Pancreas (tissue), 10 donors: Measurements from ENCODE around the gene EXOSC7. TPM values are rescaled to one million over a fixed set of nuclear protein-coding genes. Genes with fewer than 3 reads are reported as not detected.

ENCODE experiments used
- ATAC-seq, 4 donors: fragments of 200-7000 bp; cut with Tn5 transposase; one replicate each; pipeline versions ENCODE4 v1.8.0 to v1.9.1; 2020; ENCODE audit warnings: mild to moderate bottlenecking in 4 of 4, moderate library complexity in 4 of 4
- DNase-seq, 6 donors: peaks; one replicate each; pipeline ENCODE4 v3.0.0-alpha.2; 2020
- FAIRE-seq: peaks from 2 replicates; lab custom pipeline; 2012; peaks lifted over from hg19 to GRCh38; lab: Jason Lieb, UNC
- H3K27ac ChIP-seq, 4 donors: fragments of 200-600 bp; sonication (generic); 1 replicate in 3 of 4; 2 replicates in 1 of 4; pipeline versions ENCODE4 v1.5.0 to v1.8.0; 2020
- H3K27me3 ChIP-seq, 4 donors: fragments of 200-600 bp; one replicate each; pipeline ENCODE4 v1.8.0; 2021
- H3K36me3 ChIP-seq, 3 donors: fragments of 200-600 bp; sonication (generic) in 1 of 3; one replicate each; pipeline versions ENCODE4 v1.5.0 to v1.8.0; 2020 to 2021
- H3K4me1 ChIP-seq, 3 donors: fragments of 200-600 bp; one replicate each; pipeline ENCODE4 v1.8.0; 2021
- H3K4me3 ChIP-seq, 4 donors: fragments of 200-600 bp; sonication (generic) in 2 of 4; one replicate each; pipeline versions ENCODE4 v1.5.0 to v1.8.0; 2020 to 2021
- H3K9me3 ChIP-seq, 4 donors: fragments of 200-600 bp; one replicate each; pipeline ENCODE4 v1.8.0; 2021
- CTCF ChIP-seq, 4 donors: fragments of 200-600 bp; sonication (generic) in 3 of 4; IDR thresholded peaks; one replicate each; pipeline versions ENCODE4 v1.5.0 to v1.8.0; 2021; ENCODE audit warnings: antibody characterized with exemption in 4 of 4
- WGBS, 2 donors: extraction: QIAGEN DNeasy Blood & Tissue Kit; methylation state at CpG; one replicate each; pipeline ENCODE4 v1.1.7; 2013; 5-methylcytosine and 5-hydroxymethylcytosine counted together
- intact Hi-C, 3 donors: fragments of 100-400 bp; cut with DNase I; formaldehyde crosslinking; loops; one replicate each; pipeline versions ENCODE4 v1.11.1 to v1.14.2; 2022
- polyA plus RNA-seq, 2 donors: library from polyadenylated mRNA; stranded (reverse); fragments of 200-250 nt; gene quantifications; one replicate each; pipeline ENCODE4 v1.2.3, GENCODE V29; 2013
- total RNA-seq, 6 donors: library from RNA; stranded (reverse); fragmentation: NEBNext Ultra II Directional in 4 of 6; extraction: Animal tissue kit (Norgen Biotek cat#: 25700) in 4 of 6; gene quantifications; one replicate each; pipeline versions ENCODE4 v1.2.1 to v1.2.4, GENCODE V29; 2021 to 2023
- donor health status: healthy with polysubstance abuse.
- donor health status: DM: no; HTN: no; CAD: no; lungs with moderate emphysema.
- donor health status: DM: no; HTN: no; CAD: no.
- donor health status: control.
- donor health status: control.
- donor health status: Bipolar disorder and iron deficiency.
- donor health status: DM: yes; HTN: yes; CAD: no.
- donor health status: DM: no; HTN: no; CAD: no.
- donor health status: DM: no; HTN: no; CAD: no.
- donor health status: DM: yes; HTN: yes; CAD: no.

EXOSC7 gene
- total and polyA plus RNA-seq, 8 donors, result 9.2 to 21.8 (median 13.5) TPM

GRCh38 chr3:44965165-44965564, 10.9 kb upstream of the EXOSC7 start:
- no peak for DNase-seq
- no peak for ATAC-seq
- no peak for FAIRE-seq
- intact Hi-C loops, result no loop called here
- H3K4me3 ChIP-seq, result no peak overlapping the region
- WGBS, 2 donors, result 86 to 97% methylated on average over 3 of the region's 3 CpGs
- H3K27ac ChIP-seq, result no peak overlapping the region
- no peaks in the 10 kb centered on the region for H3K36me3 ChIP-seq
- no peak for TF ChIP-seq CTCF (IDR thresholded peaks at IDR 0.05)
- no peaks in the 10 kb centered on the region for H3K4me1 ChIP-seq
- no peaks in the 10 kb centered on the region for H3K9me3 ChIP-seq
- no peaks in the 10 kb centered on the region for H3K27me3 ChIP-seq

GRCh38 chr3:44966795-44967278, 9.2 kb upstream of the EXOSC7 start:
- FAIRE-seq (no peak), DNase-seq (no peak), ATAC-seq (peak in 2 of 4 donors; percentile 46 to 57)
- 80 to 90% methylated on average over 3 of the region's 3 CpGs for WGBS, 2 donors
- intact Hi-C loops, result no loop called here
- no peaks in the 10 kb centered on the region for H3K9me3 ChIP-seq
- H3K27ac ChIP-seq, result no peak overlapping the region
- H3K27me3 ChIP-seq, result no peaks in the 10 kb centered on the region
- no peak for TF ChIP-seq CTCF (IDR thresholded peaks at IDR 0.05)
- no peaks in the 10 kb centered on the region for H3K36me3 ChIP-seq
- H3K4me1 ChIP-seq, result peaks cover 0 to 7% (median 0%) of the 10 kb centered on the region in 3 donors
- no peak overlapping the region for H3K4me3 ChIP-seq

GRCh38 chr3:44968447-44968858, 7.6 kb upstream of the EXOSC7 start:
- H3K27ac ChIP-seq, result no peak overlapping the region
- H3K27me3 ChIP-seq, result no peaks in the 10 kb centered on the region
- intact Hi-C loops, result no loop called here

GRCh38 chr3:44969154-44969827, 6.8 kb upstream of the EXOSC7 start:
- no peak overlapping the region for H3K27ac ChIP-seq
- ATAC-seq, result no peak
- no peak for TF ChIP-seq CTCF (IDR thresholded peaks at IDR 0.05)
- 75 to 78% methylated on average over 5 of the region's 5 CpGs for WGBS, 2 donors
- no peak overlapping the region for H3K4me3 ChIP-seq
- intact Hi-C loops, result no loop called here
- H3K27me3 ChIP-seq, result no peaks in the 10 kb centered on the region
- DNase-seq, result no peak
- H3K9me3 ChIP-seq, result no peaks in the 10 kb centered on the region
- H3K36me3 ChIP-seq, result no peaks in the 10 kb centered on the region
- H3K4me1 ChIP-seq, result peaks cover 0 to 8% (median 0%) of the 10 kb centered on the region in 3 donors
- FAIRE-seq, result no peak

More at GRCh38 chr3:44968447-44968858, 7.6 kb upstream of the EXOSC7 start:
- 86 to 87% methylated on average over 6 of the region's 6 CpGs for WGBS, 2 donors
- ATAC-seq, result no peak
- DNase-seq, result no peak
- Histone ChIP-seq H3K36me3 (no peaks in the 10 kb centered on the region), H3K4me1 (peaks cover 0 to 7% (median 0%) of the 10 kb centered on the region in 3 donors), H3K9me3 (no peaks in the 10 kb centered on the region), H3K4me3 (no peak overlapping the region)
- FAIRE-seq, result no peak
- TF ChIP-seq CTCF (IDR thresholded peaks at IDR 0.05), result no peak

- H3K4me1 ChIP-seq, result peaks cover 0 to 14% (median 0%) of the 10 kb centered on the region in 3 donors
- no peak for FAIRE-seq
- no peak overlapping the region for H3K4me3 ChIP-seq
- intact Hi-C loops, result no loop called here
- H3K36me3 ChIP-seq, result no peaks in the 10 kb centered on the region
- no peak overlapping the region for H3K27ac ChIP-seq
- H3K27me3 ChIP-seq, result no peaks in the 10 kb centered on the region
- no peak for TF ChIP-seq CTCF (IDR thresholded peaks at IDR 0.05)
- H3K9me3 ChIP-seq, result no peaks in the 10 kb centered on the region
- 67 to 71% methylated on average over 2 of the region's 2 CpGs for WGBS, 2 donors
- no peak for ATAC-seq
- no peak for DNase-seq
Measured at GRCh38 chr3:44969828-44970179, 6.2 kb upstream of the EXOSC7 start.
